HG03064 (cell line): Measurements from ENCODE around the gene CLDN4.
"Not testable (repeated sequence)": the region's sequence is repeated elsewhere in the genome, so short reads cannot be mapped to it uniquely, and the experiment has no call there.

ENCODE experiments used
- ATAC-seq: cut with Tn5 transposase; IDR thresholded peaks from one replicate; pipeline ENCODE4 v1.9.1; 2021; ENCODE audit warnings: low read depth; ENCODE audit not compliant: unreplicated experiment

The CLDN4 gene

GRCh38 chr7:73841689-73842066, 10.9 kb downstream of the CLDN4 start:
- ATAC-seq, result no peak

GRCh38 chr7:73842067-73842976, 11.5 kb downstream of the CLDN4 start, which contains the start of gene METTL27:
Gene METTL27 (minus strand): TSS chr7:73842516. CDS start chr7:73842140, 376 bp downstream.
- ATAC-seq, result peak; percentile 86

GRCh38 chr7:73844131-73844547, 13.3 kb downstream of the CLDN4 start:
- no peak for ATAC-seq

- ATAC-seq, result no peak
Observed at GRCh38 chr7:73844848-73845460, 14.2 kb downstream of the CLDN4 start.

- not testable (repeated sequence) for ATAC-seq
Observed at GRCh38 chr7:73845701-73846195, 15.0 kb downstream of the CLDN4 start.

GRCh38 chr7:73847941-73848723, 17.3 kb downstream of the CLDN4 start:
- ATAC-seq, result no peak

GRCh38 chr7:73850781-73851207, 20.0 kb downstream of the CLDN4 start:
- ATAC-seq, result no peak

- ATAC-seq, result no peak
Observed at GRCh38 chr7:73851410-73852338, 20.9 kb downstream of the CLDN4 start.

- no peak for ATAC-seq
Observed at GRCh38 chr7:73852500-73852899, 21.7 kb downstream of the CLDN4 start.

GRCh38 chr7:73856941-73857340, 26.1 kb downstream of the CLDN4 start:
- no peak for ATAC-seq

- no peak for ATAC-seq
Observed at GRCh38 chr7:73858807-73859206, 28.0 kb downstream of the CLDN4 start.

- no peak for ATAC-seq
Observed at GRCh38 chr7:73860859-73861258, 30.1 kb downstream of the CLDN4 start, which contains the start of gene TMEM270. Gene TMEM270 (plus strand): TSS chr7:73861159. CDS start chr7:73861195, 36 bp downstream.

GRCh38 chr7:73861305-73861704, 30.5 kb downstream of the CLDN4 start:
- ATAC-seq, result no peak

- no peak for ATAC-seq
Observed at GRCh38 chr7:73864981-73865711, 34.4 kb downstream of the CLDN4 start.

- no peak for ATAC-seq
Observed at GRCh38 chr7:73865738-73866445, 35.1 kb downstream of the CLDN4 start.

- no peak for ATAC-seq
Observed at GRCh38 chr7:73866446-73866767, 35.6 kb downstream of the CLDN4 start.

- ATAC-seq, result no peak
Observed at GRCh38 chr7:73869011-73869798, 38.4 kb downstream of the CLDN4 start.

- ATAC-seq, result no peak
Observed at GRCh38 chr7:73870041-73870492, 39.3 kb downstream of the CLDN4 start.
